GM18499 (cell line): ENCODE measurements around the gene WFIKKN1.

Source experiments
- ATAC-seq: cut with Tn5 transposase; IDR thresholded peaks from one replicate; pipeline ENCODE4 v1.9.1; 2021; ENCODE audit warnings: moderate number of reproducible peaks; ENCODE audit not compliant: insufficient read depth, unreplicated experiment

WFIKKN1 gene

GRCh38 chr16:670485-671352 lies 39.9 kb downstream of the WFIKKN1 start:
- ATAC-seq: no peak

- no peak for ATAC-seq
Observed at GRCh38 chr16:671353-672131, 40.8 kb downstream of the WFIKKN1 start.

GRCh38 chr16:672371-672770 lies 41.6 kb downstream of the WFIKKN1 start:
- ATAC-seq: no peak

- ATAC-seq: no peak
Observed at GRCh38 chr16:672851-673250, 42.1 kb downstream of the WFIKKN1 start.

- ATAC-seq: no peak
Observed at GRCh38 chr16:673399-673991, 42.7 kb downstream of the WFIKKN1 start.

- ATAC-seq: no peak
Observed at GRCh38 chr16:674214-674881, 43.6 kb downstream of the WFIKKN1 start.

- no peak for ATAC-seq
Observed at GRCh38 chr16:674968-675883, 44.4 kb downstream of the WFIKKN1 start, which contains the start of gene RHBDL1. Gene RHBDL1 (plus strand): TSS chr16:675671. CDS start chr16:675791, 120 bp downstream.

- no peak for ATAC-seq
Observed at GRCh38 chr16:675884-676564, 45.2 kb downstream of the WFIKKN1 start.

GRCh38 chr16:676565-676902 lies 45.7 kb downstream of the WFIKKN1 start:
- ATAC-seq: no peak

GRCh38 chr16:676913-677312 lies 46.1 kb downstream of the WFIKKN1 start:
- ATAC-seq: no peak

- no peak for ATAC-seq
Observed at GRCh38 chr16:677316-678190, 46.8 kb downstream of the WFIKKN1 start.

GRCh38 chr16:678209-678857 lies 47.5 kb downstream of the WFIKKN1 start:
- ATAC-seq: no peak

- ATAC-seq: no peak
Observed at GRCh38 chr16:678858-679813, 48.4 kb downstream of the WFIKKN1 start.

- ATAC-seq: no peak
Observed at GRCh38 chr16:679814-680624, 49.2 kb downstream of the WFIKKN1 start, which contains the start of gene STUB1. Gene STUB1 (plus strand): TSS chr16:680410. CDS start chr16:680526, 116 bp downstream.

- ATAC-seq: no peak
Observed at GRCh38 chr16:680625-680945, 49.8 kb downstream of the WFIKKN1 start.
